Stimulated activated CD4-positive, alpha-beta T cell treated with anti-CD3 and anti-CD28 coated beads, Interleukin-2, amount 100 ng/mL, for 24 hours (primary cell): ENCODE measurements around the gene TSPO.

ENCODE experiments used
- DNase-seq, 2 donors: peaks; one replicate each; pipeline ENCODE4 v3.0.0-alpha.2; 2020

The TSPO gene

DNA sequence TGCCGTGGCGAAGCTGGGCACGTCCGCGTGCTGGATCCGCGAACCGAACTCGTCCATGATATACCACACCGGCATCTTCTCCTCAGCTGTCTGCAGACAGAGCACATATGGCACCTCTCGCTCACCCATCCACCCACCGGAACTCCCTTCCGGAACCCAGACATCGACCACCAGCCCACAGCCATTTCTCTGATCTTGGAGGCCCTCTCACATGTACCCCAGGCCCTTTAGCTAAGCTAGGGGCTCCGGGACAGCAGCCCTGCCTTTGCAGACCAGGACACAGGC is 28.5 kb downstream of the TSPO start:
- no peak for DNase-seq

DNA sequence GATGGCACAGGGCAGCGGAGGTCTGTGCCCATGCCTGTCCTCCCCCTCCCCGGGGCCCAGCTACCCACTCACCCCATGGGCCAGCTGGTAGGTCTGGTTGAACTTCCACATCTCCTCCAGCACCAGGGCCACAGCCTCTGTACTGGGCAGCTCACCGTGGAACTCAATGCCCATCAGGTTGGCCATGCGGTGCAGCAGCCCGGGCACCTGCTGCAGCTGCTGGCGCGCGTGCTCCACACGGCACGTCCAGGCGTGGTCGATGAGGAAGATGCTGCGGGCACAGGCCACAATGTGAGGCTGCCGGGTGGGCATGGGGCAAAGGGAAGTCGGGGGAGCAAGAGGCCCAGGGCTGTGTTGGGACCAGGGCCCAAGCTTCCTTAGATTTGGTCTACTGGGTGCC is 29.3 kb downstream of the TSPO start:
- no peak for DNase-seq

DNA sequence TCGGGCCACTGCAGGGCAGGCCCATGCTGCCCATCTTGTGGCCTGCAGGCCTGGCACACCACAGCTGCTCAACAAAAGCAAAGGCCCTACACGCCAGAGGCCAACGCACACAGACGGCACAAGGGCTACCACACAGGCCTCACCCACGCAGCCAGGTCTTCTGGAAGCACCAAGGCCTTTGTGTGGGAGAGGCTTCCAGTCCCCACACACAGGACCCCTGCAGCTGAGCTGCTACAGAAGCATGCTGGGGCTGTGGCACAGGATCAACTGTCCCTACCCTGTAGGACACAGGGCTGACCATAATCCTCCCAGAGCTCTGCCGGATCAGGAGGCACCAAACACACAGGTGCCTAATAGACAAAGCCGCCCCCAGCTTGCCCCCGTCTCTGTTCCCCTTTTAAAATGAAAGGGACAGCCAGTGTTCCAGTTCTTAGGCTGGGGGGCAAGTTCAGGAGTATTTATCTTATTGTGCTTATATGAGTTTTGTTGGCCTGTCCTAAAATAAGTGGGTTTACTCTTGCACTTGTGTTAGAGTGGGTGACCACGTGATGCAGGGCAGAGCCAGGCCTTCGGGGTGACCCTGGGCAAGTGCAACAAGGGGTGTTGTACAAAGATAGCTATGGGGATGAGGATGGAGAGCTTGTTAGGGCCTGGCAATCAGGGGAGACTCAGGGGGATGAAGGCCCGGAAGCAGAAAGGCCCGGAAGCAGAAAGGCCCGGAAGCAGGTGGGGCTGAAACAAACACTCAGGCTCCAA is 30.1 kb downstream of the TSPO start:
- DNase-seq, result no peak

DNA sequence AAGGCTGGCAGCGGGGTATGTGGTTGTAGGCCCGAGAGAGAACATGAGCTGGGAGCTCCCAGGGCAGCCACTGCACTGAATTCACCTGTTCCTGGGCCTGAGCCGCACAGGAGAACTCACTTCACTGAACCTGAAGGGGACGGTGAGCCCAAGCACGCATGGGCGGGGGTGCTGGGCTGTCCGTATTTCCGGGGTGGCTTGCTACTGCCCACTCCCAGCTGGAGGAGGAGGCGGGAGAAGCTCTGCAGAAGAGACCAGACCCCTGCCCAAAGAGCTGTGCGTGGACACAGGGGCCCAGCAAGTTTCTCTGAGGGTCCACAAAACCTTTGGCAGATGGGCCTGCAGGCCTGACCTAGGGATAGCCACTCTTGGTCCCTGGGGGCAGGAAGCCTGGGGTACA is 30.8 kb downstream of the TSPO start:
- DNase-seq, result no peak

DNA sequence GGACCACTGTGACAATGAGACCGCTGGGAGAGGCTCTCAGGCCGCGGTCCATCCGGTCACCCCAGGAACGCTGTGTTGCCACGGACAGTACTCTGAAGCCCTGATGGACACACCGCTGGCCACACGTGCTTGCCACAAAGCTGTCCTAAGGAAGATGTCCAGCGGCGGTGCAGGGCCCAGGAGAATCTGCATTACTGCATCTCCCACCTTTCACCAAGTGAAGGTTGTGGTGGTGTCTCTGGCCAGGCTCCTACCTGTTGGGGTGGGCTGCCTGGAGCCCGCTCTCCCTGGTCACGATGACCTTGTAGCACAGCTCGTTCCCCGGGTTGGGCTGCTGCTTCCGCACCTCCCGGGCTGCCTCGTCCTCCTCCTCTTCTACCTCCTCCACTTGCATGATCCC is 31.4 kb downstream of the TSPO start:
- no peak for DNase-seq

DNA sequence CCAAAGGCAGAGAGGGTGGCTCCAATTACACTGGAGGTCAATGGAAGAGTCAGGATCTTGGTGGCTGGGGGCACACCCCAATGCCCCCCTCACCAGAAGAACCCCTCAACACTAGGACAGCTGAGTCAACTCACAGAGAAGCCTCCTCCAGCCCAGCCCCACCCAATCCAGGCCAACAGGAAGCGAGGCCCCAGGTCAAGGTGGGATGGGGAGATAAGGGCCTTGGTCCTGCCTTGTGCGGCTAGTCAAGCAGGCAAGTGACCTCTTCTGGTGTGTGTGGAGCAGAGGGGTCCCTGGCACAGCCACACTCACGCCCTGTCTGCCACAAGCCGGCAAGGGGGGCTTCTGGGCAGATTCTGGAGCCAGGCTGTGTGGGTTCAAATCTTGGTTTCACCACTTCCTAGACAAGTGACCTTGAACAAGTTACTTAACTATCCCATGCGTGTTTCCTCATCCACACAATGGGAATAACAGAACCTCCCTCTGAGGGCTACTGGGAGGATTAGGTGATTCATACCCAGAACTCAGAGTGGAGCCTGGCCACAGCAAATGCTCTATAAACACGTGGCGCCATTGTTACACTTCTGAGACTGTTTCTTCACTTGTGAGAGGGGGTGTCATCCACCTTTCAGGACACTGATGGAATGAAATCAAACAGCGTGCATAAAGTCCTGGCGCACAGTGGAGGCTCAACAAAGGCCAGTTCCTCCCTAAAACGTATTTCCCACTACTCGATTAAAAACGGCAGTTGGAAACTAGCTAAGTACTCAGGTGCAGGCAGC is 32.3 kb downstream of the TSPO start:
- DNase-seq, result no peak

DNA sequence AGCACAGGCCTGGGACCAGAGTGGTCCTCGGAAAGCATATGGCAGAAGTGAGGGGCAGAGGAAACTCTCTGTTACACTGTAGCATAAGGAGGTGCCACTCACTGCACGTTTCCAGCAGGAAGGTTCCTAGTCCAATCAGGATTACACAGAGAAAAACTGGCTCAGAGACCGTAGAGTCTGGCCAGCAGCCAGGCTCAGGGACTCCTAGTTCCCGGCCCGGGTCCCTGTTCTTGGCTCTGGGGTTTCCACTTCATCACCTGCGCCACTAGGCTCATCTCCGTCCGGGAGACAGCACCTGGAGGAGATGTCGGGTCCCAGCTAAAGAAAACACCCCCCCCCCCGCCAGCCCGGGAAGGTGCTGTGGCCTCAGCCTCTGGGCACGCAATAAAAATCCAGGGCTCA is 34.5 kb downstream of the TSPO start:
- DNase-seq, result no peak

DNA sequence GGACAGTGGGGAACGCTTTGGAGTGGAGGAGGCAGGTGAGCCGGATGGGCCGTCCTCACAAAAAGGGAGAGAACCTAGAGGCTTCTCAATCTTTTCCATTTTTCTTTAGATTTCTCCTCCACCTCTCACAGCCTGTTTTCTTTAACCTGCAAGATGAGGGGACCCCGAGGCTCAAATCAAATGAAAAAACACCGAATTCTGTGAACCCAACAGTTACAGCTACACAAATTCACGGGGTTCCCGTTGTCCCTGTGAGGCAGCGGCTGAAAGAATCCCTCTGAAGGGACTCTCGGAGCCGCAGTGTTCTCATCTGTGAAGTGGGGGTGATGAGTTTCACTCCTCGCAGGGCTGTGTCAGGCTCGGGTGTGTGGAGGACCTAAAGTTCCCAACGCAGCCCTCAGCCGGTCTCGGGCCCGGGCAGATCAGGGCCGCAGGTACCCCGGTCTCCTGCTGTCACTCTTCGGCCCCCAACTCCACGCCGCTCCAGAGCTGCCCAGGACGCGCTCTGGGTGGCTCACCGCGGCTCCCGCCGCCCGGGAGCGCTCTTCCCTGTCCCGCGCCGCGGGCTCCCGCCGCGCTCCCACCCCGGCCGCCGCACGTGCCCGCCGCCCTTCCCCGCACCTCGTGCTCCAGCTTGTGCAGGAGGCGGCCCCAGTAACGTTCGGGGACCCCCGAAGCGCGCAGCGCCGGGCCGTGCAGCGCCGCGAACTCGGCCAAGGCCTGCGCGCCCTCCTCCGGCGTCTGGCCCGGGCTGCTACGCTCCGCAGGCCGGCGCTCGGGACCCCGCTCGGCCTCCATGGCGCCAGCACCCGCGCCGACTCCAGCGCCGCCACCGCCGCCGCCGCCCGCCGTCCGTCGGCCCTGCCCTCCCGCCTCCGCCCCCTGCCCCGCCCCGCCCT is 35.2 kb downstream of the TSPO start, which contains the start of gene TTLL12:
TTLL12 (minus strand) TSS at position 863 of the 899 bp plus-strand sequence; CDS start at position 798, 65 bp downstream.
- peak; percentile 62 to 64 for DNase-seq

DNA sequence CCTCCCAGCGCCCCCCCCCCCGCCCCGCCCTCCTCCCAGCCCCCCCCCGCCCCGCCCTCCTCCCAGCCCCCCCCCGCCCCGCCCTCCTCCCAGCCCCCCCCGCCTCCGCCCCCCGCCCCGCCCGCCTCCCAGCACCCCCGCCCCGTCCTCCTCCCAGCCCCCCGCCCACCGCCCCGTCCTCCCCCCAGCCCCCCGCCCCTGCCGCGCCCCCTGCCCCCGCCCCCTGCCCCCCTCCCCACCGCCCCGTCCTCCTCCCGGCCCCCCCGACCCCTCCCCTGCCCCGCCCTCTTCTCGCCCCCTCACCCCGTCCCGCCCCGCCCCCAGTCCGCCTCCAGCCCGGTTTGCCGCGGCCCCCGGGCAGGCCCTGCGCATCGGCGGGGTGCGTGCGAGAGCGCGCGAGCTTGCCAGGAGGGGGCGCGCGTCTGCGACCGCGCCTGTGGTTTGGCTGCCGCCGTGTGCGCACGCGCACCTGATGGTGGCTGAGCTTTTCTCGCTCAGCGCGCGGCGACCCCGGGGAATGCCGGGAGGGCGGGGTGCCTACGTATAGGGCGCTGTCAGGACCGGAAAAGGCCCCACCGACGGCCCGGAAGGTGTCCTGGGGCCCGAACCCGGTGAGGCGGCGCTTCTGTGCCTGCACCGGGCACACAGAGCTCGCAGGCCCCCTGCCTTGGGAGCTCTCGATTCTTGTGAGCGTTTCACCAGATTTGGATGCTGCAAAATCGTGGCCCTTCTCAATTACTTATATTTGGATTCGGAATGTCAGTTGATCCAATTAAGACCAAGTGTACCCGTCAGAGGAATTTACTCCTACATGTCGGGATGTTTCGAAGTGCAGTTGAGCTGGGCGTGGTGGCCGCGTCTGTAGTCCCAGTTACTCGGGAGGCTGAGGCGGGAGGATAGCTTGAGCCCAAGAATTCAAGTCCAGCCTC is 36.1 kb downstream of the TSPO start:
- DNase-seq, result peak; percentile 97

DNA sequence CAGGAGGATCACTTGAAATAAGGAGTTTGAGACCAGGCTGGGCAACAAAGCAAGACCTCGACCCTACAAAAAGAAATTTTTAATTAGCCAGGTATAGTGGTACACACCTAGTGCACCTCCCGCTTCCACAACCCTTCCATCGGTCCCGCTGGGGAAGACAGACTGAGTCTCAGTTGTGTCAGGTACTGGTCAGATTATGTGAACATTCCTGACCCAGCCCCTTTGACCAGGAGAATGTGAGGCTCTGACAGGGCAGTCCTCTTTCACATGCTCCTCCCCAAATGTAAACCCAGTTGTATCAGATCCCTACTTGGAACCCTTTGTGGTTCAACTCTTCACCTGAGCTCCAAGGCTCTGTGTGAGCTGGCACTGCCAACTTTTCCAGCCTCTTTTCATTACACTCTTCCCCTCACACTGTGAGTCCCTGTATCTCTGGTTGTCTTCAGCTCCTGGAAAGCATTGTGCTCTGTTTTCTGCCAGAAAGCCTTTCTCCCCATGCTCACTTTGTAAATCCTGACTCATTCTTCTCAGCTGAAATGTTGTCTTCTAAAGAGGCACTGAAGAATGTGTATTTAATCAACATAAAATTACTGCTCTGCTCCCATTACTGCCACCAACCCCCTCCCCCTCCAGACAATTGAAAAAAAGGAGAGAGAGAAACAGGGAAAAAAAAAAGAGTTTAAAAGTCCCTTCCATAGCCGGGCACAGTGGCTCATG is 37.6 kb downstream of the TSPO start:
- DNase-seq, result no peak

DNA sequence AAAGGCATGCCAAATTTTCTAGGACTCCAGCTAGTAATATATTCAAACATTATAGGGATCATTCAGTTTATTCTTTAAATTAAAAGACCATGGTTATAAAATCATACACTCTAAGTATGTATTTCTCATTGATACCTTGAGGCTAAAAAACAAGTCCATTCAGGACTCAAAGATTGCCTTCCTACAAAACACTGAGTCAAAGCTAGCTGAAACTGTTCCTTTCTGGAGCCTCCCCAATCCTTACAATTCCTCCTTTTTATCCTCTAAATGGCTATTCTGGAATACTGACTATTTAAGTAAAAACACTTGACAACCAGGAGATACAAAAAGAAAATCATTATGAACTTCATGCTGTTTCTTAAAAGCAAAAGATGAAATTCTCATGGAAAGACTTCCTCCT is 40.5 kb downstream of the TSPO start:
- DNase-seq, result no peak

DNA sequence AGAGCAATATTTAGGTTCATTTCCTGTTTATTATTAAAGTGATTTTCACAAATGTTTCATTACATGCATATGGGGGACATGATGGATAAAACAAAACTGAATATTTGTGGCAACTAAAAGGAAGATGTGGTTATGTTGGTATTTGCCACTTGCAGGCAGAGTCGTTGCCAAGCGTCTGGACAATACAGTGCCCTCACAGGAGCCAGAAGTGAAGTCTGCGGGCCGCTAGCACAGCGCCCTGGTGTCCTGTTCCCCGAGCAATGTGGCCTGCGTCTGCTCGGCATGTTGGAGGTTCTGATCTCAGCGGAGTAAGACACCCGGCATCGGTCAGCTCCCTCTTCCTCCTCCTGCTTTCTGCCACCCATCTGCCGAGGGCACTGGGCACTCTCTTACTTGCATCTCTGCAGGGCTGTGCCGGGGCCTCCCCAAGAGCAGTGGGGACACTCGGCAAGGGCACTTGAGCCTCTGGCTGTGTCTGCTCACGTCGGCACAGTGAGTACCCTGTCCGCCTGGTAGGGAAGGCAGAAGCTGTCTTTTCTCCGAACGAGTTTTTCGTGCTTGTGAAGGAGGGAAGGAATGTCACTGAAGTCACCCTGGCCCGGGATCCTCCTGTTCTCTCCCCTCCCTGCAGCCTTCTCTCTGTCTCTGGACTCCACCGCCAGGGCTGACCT is 46.0 kb downstream of the TSPO start:
- DNase-seq, result no peak

DNA sequence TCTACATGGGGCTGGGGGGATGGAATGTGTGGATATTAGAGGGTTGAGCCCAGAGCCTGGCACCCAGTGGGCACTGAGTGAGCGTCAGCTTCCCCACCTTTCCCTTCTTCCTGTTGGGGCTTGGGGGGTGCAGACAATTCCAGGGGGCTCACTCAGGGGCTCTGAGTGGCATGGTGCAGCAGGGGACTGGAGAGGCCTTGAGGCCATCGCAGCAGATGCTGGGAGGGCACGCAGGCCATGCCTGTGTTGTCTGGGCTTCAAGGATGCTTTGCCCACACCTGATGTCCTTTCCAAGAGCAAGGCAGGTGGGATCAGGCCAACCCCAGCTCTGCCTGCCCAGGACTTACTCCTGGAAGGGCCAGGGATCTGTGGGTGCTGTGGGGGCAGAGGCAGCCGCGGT is 46.8 kb downstream of the TSPO start:
- DNase-seq, result no peak

DNA sequence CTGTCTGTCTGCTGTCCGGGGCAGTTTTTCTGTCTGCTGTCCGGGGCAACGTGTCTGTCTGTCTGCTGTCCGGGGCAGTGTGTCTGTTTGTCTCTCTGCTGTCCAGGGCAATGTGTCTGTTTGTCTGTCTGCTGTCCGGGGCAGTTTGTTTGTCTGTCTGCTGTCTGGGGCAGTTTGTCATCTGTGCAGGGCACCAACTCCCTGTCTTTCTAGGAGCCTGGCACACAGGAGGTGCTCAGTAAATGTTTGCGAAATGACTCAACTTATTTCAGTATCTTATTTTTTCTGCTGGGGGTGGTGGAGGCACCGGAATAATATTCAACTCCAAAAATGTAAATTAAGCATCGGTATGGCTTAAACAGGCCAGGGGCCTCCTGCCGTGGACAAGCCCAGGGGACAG is 47.6 kb downstream of the TSPO start:
- no peak for DNase-seq

DNA sequence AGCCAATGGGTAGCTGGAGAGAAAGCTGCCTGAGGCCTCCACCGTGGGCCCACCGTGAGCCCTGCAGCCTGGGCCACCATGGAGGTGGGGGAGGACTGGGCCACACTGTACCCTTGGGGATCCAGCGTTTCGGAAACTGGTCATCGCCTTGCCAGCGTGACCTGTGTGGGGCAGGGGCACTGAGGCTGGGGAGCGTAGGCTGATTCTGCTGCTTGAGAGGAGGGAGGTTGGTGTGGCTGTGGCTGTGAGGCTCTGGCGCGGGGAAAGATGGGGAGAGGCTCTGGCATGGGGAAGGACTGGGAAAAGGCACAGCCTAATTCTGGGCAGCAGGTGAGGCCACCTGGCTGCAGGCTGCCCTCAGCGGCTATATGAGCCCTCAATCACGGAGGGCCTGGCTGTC is 48.2 kb downstream of the TSPO start:
- no peak for DNase-seq

DNA sequence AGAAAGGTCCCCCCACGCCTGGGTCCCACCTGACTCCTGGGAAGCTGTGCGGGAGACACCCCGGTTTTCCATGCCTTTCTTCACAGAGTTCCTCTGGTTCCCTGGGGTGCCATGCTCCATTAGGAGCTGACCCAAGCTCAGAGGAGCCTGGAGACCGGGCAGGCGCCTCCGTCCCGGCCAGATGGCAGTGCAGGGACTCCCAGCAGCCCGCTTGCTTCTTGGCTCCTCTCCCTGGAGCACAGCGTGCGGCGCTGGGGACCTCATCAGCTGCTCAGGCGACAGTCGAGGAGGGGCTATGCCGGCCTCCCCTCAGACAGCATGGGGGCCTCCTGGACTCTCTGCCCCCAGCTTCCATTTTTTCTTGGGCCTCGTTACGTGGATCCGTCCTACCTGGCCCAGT is 48.7 kb downstream of the TSPO start:
- DNase-seq, result no peak

DNA sequence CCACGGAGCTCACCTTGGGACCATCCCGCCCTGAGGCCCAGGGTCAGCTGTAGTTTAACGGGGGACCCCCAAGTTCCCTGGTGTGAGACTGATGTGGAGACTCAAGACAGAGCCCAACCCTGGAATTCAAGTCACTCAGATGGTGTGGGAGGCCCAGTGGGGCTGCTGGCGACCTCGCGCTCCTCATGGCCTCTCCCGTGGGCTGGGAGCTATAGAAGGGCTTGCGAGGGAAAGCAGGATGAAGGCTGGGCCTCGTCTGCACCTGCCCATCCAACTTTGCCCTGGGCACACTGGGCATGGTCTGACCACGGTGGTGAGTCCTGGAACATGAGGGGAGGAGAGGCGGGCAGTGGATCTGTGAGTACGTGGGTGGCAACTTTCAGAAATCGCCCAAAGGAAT is 49.2 kb downstream of the TSPO start:
- DNase-seq, result no peak

DNA sequence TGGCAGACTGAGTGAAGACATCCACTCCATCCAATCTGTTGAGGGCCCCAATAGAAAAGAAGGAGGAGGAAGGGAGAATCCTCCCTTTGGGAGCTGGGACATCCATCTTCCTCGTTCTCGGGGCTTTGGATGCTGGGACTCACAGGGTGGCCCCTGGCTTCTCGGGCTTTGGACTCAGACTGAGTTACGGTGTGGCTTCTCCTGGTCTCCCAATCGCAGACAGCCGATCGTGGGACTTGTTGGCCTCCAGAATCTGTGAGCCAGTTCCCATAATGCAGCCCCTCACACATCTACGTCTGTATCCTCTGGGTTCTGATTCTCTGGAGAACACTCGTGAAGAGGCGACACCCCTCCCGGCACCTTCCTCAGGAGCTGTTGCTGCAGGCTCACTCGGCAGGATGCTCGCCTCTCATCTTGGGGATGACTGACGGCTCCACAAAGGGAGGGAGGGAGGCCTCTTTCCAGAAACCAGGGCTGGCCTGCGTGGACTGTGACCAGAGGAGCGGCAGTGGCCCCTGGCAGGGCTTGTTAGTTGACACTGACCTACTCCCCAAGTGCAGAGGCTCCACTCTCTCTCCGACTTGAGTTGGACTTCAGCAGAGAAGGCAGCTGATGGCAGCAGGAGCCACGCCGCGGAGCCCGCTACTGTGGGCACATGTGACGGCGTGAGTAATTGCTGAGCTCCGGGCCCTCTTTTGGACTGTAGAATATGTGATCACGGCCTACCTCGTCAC is 50.3 kb downstream of the TSPO start:
- no peak for DNase-seq

DNA sequence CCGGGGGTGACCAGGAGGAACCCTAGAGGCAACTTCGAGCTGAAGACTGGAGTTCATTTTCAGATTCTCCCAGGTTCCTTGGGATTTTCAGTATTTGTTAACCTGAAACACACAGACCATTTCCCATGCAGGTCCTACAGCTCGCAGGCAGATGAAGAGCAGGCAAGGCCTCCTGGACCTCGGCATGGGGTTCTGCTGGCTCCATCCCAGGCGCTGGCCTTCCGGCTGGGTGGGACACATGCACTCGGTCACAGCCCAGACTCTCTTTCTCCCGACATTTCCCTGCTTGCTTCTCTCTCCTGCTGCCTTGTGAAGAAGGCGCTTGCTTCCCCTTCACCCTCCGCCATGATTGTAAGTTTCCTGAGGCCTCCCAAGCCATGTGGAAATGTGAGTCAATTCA is 51.0 kb downstream of the TSPO start:
- DNase-seq, result no peak

DNA sequence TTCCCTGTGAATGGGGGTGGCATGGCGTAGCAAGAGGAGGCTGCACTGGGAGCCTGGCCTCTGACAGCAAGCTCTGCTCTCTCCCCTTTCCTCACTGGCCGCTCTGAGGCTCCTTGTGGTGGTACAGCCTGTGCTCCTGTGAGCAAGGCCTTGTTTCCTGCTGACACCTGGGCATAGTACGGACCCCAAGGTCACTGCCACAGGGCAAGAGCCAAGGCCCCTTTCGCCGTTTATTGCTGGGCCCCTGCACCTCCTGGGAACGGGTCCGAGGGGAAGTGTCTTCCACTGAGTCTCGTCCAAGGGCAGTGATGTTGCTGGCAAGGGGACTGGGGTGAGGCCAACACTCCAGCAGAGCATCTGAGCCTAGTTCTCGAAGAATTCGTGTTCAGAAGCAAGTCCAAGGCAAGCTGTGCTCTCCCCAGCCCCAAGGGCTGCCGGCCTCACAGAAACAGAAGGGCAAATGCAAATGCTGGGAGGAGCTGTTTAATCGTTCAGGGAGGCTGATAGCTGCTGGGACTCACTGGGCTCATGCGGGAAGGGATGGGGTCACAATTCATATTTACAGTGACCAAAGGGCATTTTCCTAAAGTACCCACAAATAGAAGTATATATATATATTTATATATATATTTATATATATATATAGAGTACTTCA is 51.5 kb downstream of the TSPO start:
- no peak for DNase-seq
